T-helper 1 cell (primary cell): ENCODE results near the gene SLC38A10.

Source experiments
- DNase-seq, 5 donors: peaks; one replicate each; pipeline ENCODE4 v3.0.0-alpha.2; 2012 to 2020

Gene SLC38A10

GRCh38 chr17:81273698-81274470, 21.2 kb downstream of the SLC38A10 start:
- DNase-seq, result no peak

- DNase-seq, result no peak
Measured at GRCh38 chr17:81272616-81273015, 22.5 kb downstream of the SLC38A10 start.

- DNase-seq, result no peak
Measured at GRCh38 chr17:81271226-81271625, 23.9 kb downstream of the SLC38A10 start.

GRCh38 chr17:81270279-81270678, 24.8 kb downstream of the SLC38A10 start:
- no peak for DNase-seq

GRCh38 chr17:81267390-81268067, 27.6 kb downstream of the SLC38A10 start:
- no peak for DNase-seq

- DNase-seq, result no peak
Measured at GRCh38 chr17:81265576-81265975, 29.5 kb downstream of the SLC38A10 start.

- no peak for DNase-seq
Measured at GRCh38 chr17:81264640-81265039, 30.5 kb downstream of the SLC38A10 start.

GRCh38 chr17:81263371-81264181, 31.5 kb downstream of the SLC38A10 start:
- no peak for DNase-seq

- DNase-seq, result no peak
Measured at GRCh38 chr17:81261582-81262336, 33.3 kb downstream of the SLC38A10 start.

- no peak for DNase-seq
Measured at GRCh38 chr17:81261096-81261495, 34.0 kb downstream of the SLC38A10 start.

- no peak for DNase-seq
Measured at GRCh38 chr17:81260641-81261040, 34.5 kb downstream of the SLC38A10 start.

GRCh38 chr17:81260171-81260570, 34.9 kb downstream of the SLC38A10 start:
- no peak for DNase-seq

- DNase-seq, result no peak
Measured at GRCh38 chr17:81259058-81259605, 36.0 kb downstream of the SLC38A10 start.

- DNase-seq, result no peak
Measured at GRCh38 chr17:81258292-81258691, 36.8 kb downstream of the SLC38A10 start.

GRCh38 chr17:81257533-81257932, 37.6 kb downstream of the SLC38A10 start:
- no peak for DNase-seq

- no peak for DNase-seq
Measured at GRCh38 chr17:81256616-81257015, 38.5 kb downstream of the SLC38A10 start.

GRCh38 chr17:81254955-81255717, 40.0 kb downstream of the SLC38A10 start:
- no peak for DNase-seq

- DNase-seq, result peak in 4 of 5 donors; percentile 36 to 56 (median 42)
Measured at GRCh38 chr17:81253358-81254131, 41.6 kb downstream of the SLC38A10 start.

- DNase-seq, result no peak
Measured at GRCh38 chr17:81252987-81253329, 42.1 kb downstream of the SLC38A10 start.

- DNase-seq, result no peak
Measured at GRCh38 chr17:81252326-81252986, 42.7 kb downstream of the SLC38A10 start.
